Gastrocnemius medialis (tissue), 4 donors: ENCODE measurements around the gene PWP2. TPM values are rescaled to one million over a fixed set of nuclear protein-coding genes. Genes with fewer than 3 reads are reported as not detected.
A peak's percentile ranks its signal among the peaks of the same experiment; 100 is the strongest.
"Not testable (repeated sequence)": the region's sequence is repeated elsewhere in the genome, so short reads cannot be mapped to it uniquely, and the experiment has no call there.

Experiments used
- ATAC-seq, 2 donors: fragments of 150-250 bp; one replicate each; pipeline ENCODE4 v1.9.1; 2016
- DNase-seq, 2 donors: peaks; one replicate each; pipeline ENCODE4 v3.0.0-alpha.2; 2019
- H3K27ac ChIP-seq, 4 donors: fragments of 200-600 bp; sonication (generic); 1 replicate in 1 of 4; 2 replicates in 3 of 4; pipeline ENCODE4 v1.5.1; 2016 to 2018; ENCODE audit warnings: mild to moderate bottlenecking in 2 of 4, moderate library complexity in 1 of 4
- H3K27me3 ChIP-seq, 3 donors: fragments of 200-600 bp; sonication (generic) in 2 of 3; 1 replicate in 1 of 3; 2 replicates in 2 of 3; pipeline versions ENCODE4 v1.5.1 to v1.6.0; 2016 to 2019; ENCODE audit warnings: mild to moderate bottlenecking in 1 of 3, moderate library complexity in 1 of 3
- H3K36me3 ChIP-seq, 2 donors: fragments of 200-600 bp; sonication (generic) in 1 of 2; one replicate each; pipeline ENCODE4 v1.5.1; 2017 to 2018
- H3K4me1 ChIP-seq, 2 donors: fragments of 200-600 bp; sonication (generic) in 1 of 2; one replicate each; pipeline ENCODE4 v1.5.1; 2016 to 2017; ENCODE audit warnings: mild to moderate bottlenecking in 2 of 2
- H3K4me3 ChIP-seq, 4 donors: fragments of 200-600 bp; sonication (generic) in 3 of 4; 1 replicate in 1 of 4; 2 replicates in 3 of 4; pipeline ENCODE4 v1.5.1; 2016 to 2019; ENCODE audit warnings: mild to moderate bottlenecking in 2 of 4
- H3K9me3 ChIP-seq, 3 donors: fragments of 200-600 bp; sonication (generic) in 2 of 3; 1 replicate in 1 of 3; 2 replicates in 2 of 3; pipeline ENCODE4 v1.5.1; 2016 to 2019
- in situ Hi-C, 4 donors: fragments of 200-750 bp; cut with MboI; loops; one replicate each; pipeline versions ENCODE4 v1.15.0 to v1.8.0; 2017; ENCODE audit warnings: low sequenced_read_pairs in 4 of 4
- intact Hi-C: fragments of 100-400 bp; cut with DNase I; formaldehyde crosslinking; loops from one replicate; pipeline ENCODE4 v1.15.1; 2023; ENCODE audit warnings: low total_unique reads
- total RNA-seq, 4 donors: library from RNA; depleted of rRNA; stranded (reverse); fragments of >200 nt; gene quantifications; one replicate each; pipeline versions ENCODE4 v1.1.0 to v1.2.3, GENCODE V29; 2016

The PWP2 gene
- total RNA-seq, 4 donors from 2014 or later = 3.9 to 19.2 (median 7.9) TPM

- H3K4me3 ChIP-seq = not testable (repeated sequence)
These were observed 63.1 kb downstream of the PWP2 start for GRCh38 chr21:44170326-44170725.

GRCh38 chr21:44170863-44171262, 63.7 kb downstream of the PWP2 start:
- intact Hi-C loops, H3K27me3 ChIP-seq, ATAC-seq, H3K9me3 ChIP-seq, in situ Hi-C loops, H3K36me3 ChIP-seq, DNase-seq, H3K4me1 ChIP-seq, H3K27ac ChIP-seq, H3K4me3 ChIP-seq: not testable (repeated sequence)

More at GRCh38 chr21:44170326-44170725, 63.1 kb downstream of the PWP2 start:
- H3K36me3 ChIP-seq, ATAC-seq, H3K4me1 ChIP-seq, DNase-seq, H3K27ac ChIP-seq, H3K9me3 ChIP-seq, intact Hi-C loops, in situ Hi-C loops, H3K27me3 ChIP-seq: not testable (repeated sequence)

GRCh38 chr21:44171962-44172572, 64.9 kb downstream of the PWP2 start:
- H3K27ac ChIP-seq, in situ Hi-C loops, H3K4me1 ChIP-seq, intact Hi-C loops, H3K4me3 ChIP-seq, DNase-seq, H3K27me3 ChIP-seq, H3K36me3 ChIP-seq, H3K9me3 ChIP-seq, ATAC-seq: not testable (repeated sequence)

DNA sequence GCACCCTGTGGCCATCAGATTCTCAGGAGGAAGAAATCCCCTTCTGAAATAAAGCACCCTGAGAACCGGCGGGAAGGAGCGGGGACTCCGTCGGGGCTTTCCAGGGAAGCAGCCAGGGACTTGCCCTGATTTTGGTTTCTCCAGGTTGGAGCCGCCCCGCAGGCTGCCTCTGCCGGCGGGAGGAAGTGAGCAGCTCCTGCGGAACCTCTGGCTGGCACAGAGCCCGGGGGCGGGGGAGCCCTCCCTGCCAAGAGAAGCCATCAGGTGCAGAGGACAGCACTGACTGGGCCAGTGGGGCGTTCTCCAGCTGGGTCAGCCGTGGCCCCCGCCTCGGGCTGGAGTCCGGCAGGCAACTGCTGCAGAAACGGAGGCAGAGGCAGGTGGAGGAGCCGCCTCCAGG, 65.5 kb downstream of the PWP2 start:
- H3K9me3 ChIP-seq, intact Hi-C loops, H3K27me3 ChIP-seq, H3K36me3 ChIP-seq, in situ Hi-C loops, H3K4me1 ChIP-seq, H3K4me3 ChIP-seq, H3K27ac ChIP-seq, DNase-seq: not testable (repeated sequence)
- peak in 1 of 2 donors; percentile 42 for ATAC-seq

GRCh38 chr21:44175189-44175588, 68.0 kb downstream of the PWP2 start:
- ATAC-seq, in situ Hi-C loops, H3K36me3 ChIP-seq, DNase-seq, H3K9me3 ChIP-seq, H3K4me3 ChIP-seq, intact Hi-C loops, H3K27ac ChIP-seq, H3K4me1 ChIP-seq, H3K27me3 ChIP-seq: not testable (repeated sequence)

DNA sequence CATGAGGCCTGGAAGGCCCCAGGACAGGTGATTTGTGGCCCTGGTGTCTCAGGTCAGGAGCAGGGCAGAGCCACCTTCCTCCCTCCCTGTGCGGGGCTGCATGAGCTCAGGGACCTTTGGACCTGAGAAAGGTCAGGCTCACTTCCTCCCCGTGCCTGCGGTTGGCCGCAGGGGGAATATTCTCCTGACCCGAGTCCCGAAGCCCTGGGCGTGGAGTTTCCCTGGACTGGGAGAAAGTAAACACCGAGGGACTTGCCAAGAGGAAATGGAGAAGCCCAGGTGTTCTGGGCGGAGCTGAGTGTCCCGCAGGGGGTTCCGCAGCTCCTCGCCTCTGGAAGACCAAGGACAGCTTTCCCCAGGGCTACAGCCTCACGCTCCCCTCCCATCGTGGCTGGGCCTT, 68.9 kb downstream of the PWP2 start:
- H3K27ac ChIP-seq, H3K4me3 ChIP-seq, in situ Hi-C loops, H3K9me3 ChIP-seq, H3K36me3 ChIP-seq, DNase-seq, H3K27me3 ChIP-seq, intact Hi-C loops, H3K4me1 ChIP-seq, ATAC-seq: not testable (repeated sequence)

Other genes with a start within 250 kb of the PWP2 start
- gene AGPAT3, start 242.2 kb upstream of the PWP2 start, total RNA-seq = 100 to 1,000 TPM in 1 of 4 donors, 10 to 100 TPM in 3; 44.2 to 102 (median 59.3) TPM
- gene TRAPPC10, start 95.1 kb upstream of the PWP2 start, total RNA-seq = 10 to 100 TPM; 17.9 to 32.9 (median 23.1) TPM
- gene GATD3, start 26.3 kb downstream of the PWP2 start, total RNA-seq = 10 to 100 TPM in 2 of 4 donors, 1 to 10 TPM in 2; 4.7 to 52.2 (median 10.0) TPM
- 1 to 10 TPM in 1 of 4 donors, under 1 TPM in 2, not detected in 1; 0.17 to 1.6 (median 0.75) TPM for gene ICOSLG, start 133.5 kb downstream of the PWP2 start, total RNA-seq
- gene DNMT3L, start 154.5 kb downstream of the PWP2 start, total RNA-seq = not detected
- not detected for gene AIRE, start 178.5 kb downstream of the PWP2 start, total RNA-seq
- 10 to 100 TPM; 11.9 to 20.6 (median 16.8) TPM for gene PFKL, start 192.7 kb downstream of the PWP2 start, total RNA-seq
- 10 to 100 TPM; 10.6 to 23.0 (median 20.0) TPM for gene CFAP410, start 232.0 kb downstream of the PWP2 start, total RNA-seq
- gene TRPM2, start 246.2 kb downstream of the PWP2 start, total RNA-seq = under 1 TPM; 0.15 to 0.52 (median 0.44) TPM